GM12878 (cell line): ENCODE measurements around the gene PRKN. TPM values are rescaled to one million over a fixed set of nuclear protein-coding genes. Genes with fewer than 3 reads are reported as not detected.

Experiments
- ATAC-seq: fragments of 200-7000 bp; cut with Tn5 transposase; 3 replicates; pipeline ENCODE4 v1.9.1; 2020; ENCODE audit warnings: mild to moderate bottlenecking, moderate library complexity
- BruUV-seq: library from RNA; stranded (reverse); fragments of 400-500 nt; replicated peaks from 2 replicates; lab custom pipeline; 2021; lab: Mats Ljungman, UMichigan
- CTCF ChIA-PET: fragments of 300-600 bp; sonication (Branson Sonifier 250); formaldehyde crosslinking; extraction: SDS; loops from one replicate; lab custom pipeline; 2021; ENCODE audit warnings: inconsistent platforms; lab: Yijun Ruan, JAX
- POLR2A ChIA-PET: fragments of 350-600 bp; formaldehyde crosslinking; extraction: SDS; loops from one replicate; lab custom pipeline; 2021; ENCODE audit warnings: inconsistent platforms; lab: Charles Lee
- RAD21 ChIA-PET: fragments of 300-600 bp; sonication (Branson Sonifier 250); formaldehyde crosslinking; loops from one replicate; lab custom pipeline; 2023; ENCODE audit warnings: antibody characterized with exemption; ENCODE audit not compliant: unreplicated experiment; lab: Charles Lee
- SMC1A ChIA-PET: fragments of 300-600 bp; sonication (Branson Sonifier 250); formaldehyde crosslinking; loops from one replicate; lab custom pipeline; 2023; ENCODE audit not compliant: unreplicated experiment, uncharacterized antibody; lab: Charles Lee
- DNase-seq: peaks from one replicate; pipeline ENCODE4 v3.0.0-alpha.2; 2011; ENCODE audit warnings: low read depth, low spot score
- FAIRE-seq: peaks from 3 replicates; lab custom pipeline; 2011; peaks lifted over from hg19 to GRCh38; lab: Jason Lieb, UNC
- H2AFZ ChIP-seq: 2 replicates; pipeline ENCODE4 v1.6.0; 2011; ENCODE audit warnings: low read depth, low read length, control low read depth; ENCODE audit not compliant: control insufficient read depth
- H3K27ac ChIP-seq: 2 replicates; pipeline ENCODE4 v1.5.1; 2011; ENCODE audit warnings: control low read depth; ENCODE audit not compliant: control insufficient read depth, insufficient read depth
- H3K27me3 ChIP-seq, 2 experiments: replicated peaks in 1 of 2; 2 replicates each; pipeline versions ENCODE4 v1.6.0 to v1.6.1; 2011; ENCODE audit warnings: low read length in 1 of 2; ENCODE audit not compliant: control insufficient read depth in 2 of 2, insufficient read depth in 2 of 2
- H3K36me3 ChIP-seq, 2 experiments: 2 replicates each; pipeline ENCODE4 v1.5.1; 2011; ENCODE audit warnings: low read length in 1 of 2; ENCODE audit not compliant: control insufficient read depth in 2 of 2, insufficient read depth in 2 of 2
- H3K4me1 ChIP-seq: 2 replicates; pipeline ENCODE4 v1.6.1; 2011; ENCODE audit warnings: mild to moderate bottlenecking, low read length, moderate library complexity, mixed read lengths; ENCODE audit not compliant: control insufficient read depth, insufficient read depth
- H3K4me2 ChIP-seq: 2 replicates; pipeline ENCODE4 v1.6.0; 2011; ENCODE audit warnings: control low read depth; ENCODE audit not compliant: control insufficient read depth, insufficient read depth
- H3K4me3 ChIP-seq: fragments of 200-600 bp; sonication (generic); 2 replicates; pipeline ENCODE4 v1.5.1; 2016
- H3K79me2 ChIP-seq: 2 replicates; pipeline ENCODE4 v1.6.0; 2011; ENCODE audit warnings: low read length; ENCODE audit not compliant: control insufficient read depth, insufficient read depth
- H3K9ac ChIP-seq: 2 replicates; pipeline ENCODE4 v1.8.0; 2011; ENCODE audit warnings: low read length, control low read depth, mixed read lengths; ENCODE audit not compliant: control insufficient read depth, insufficient read depth
- H3K9me3 ChIP-seq: replicated peaks from 3 replicates; pipeline ENCODE4 v1.5.1; 2011; ENCODE audit warnings: mild to moderate bottlenecking, low read length; ENCODE audit not compliant: control insufficient read depth, insufficient read depth
- H4K20me1 ChIP-seq: 2 replicates; pipeline ENCODE4 v1.6.0; 2011; ENCODE audit not compliant: control insufficient read depth, insufficient read depth
- BCL11A ChIP-seq: IDR thresholded peaks from 2 replicates; pipeline ENCODE4 v1.6.1; 2011; ENCODE audit warnings: low read depth, low read length
- CBX3 ChIP-seq: fragments of 200-600 bp; sonication (generic); IDR thresholded peaks from 2 replicates; pipeline ENCODE4 v1.6.1; 2016; ENCODE audit warnings: low read depth, borderline replicate concordance
- CHD1 ChIP-seq: IDR thresholded peaks from 2 replicates; pipeline ENCODE4 v1.6.1; 2012; ENCODE audit warnings: low read depth, low read length, improper control_type of control experiment
- FOXM1 ChIP-seq: IDR thresholded peaks from 2 replicates; pipeline ENCODE4 v1.6.1; 2012; ENCODE audit warnings: low read depth, mild to moderate bottlenecking, inconsistent platforms, low read length, moderate library complexity
- GABPA ChIP-seq: IDR thresholded peaks from 2 replicates; pipeline ENCODE4 v1.6.1; 2014; ENCODE audit warnings: antibody characterized with exemption, low read depth, mild to moderate bottlenecking, inconsistent platforms
- JUND ChIP-seq: IDR thresholded peaks from 2 replicates; pipeline ENCODE4 v1.6.1; 2012; ENCODE audit warnings: low read depth, mild to moderate bottlenecking, low read length, improper control_type of control experiment, moderate library complexity
- MTA3 ChIP-seq: IDR thresholded peaks from 2 replicates; pipeline ENCODE4 v1.6.1; 2012; ENCODE audit warnings: low read length, inconsistent platforms, borderline replicate concordance
- NFXL1 ChIP-seq: fragments of 450-650 bp; IDR thresholded peaks from 2 replicates; pipeline ENCODE4 v1.6.1; 2017; ENCODE audit warnings: antibody characterized with exemption, mild to moderate bottlenecking, borderline replicate concordance
- PAX5 ChIP-seq: IDR thresholded peaks from 2 replicates; pipeline ENCODE4 v1.6.1; 2011; ENCODE audit warnings: low read depth, low read length, borderline replicate concordance
- RAD51 ChIP-seq: fragments of 450-650 bp; IDR thresholded peaks from 2 replicates; pipeline ENCODE4 v1.6.1; 2016; ENCODE audit warnings: moderate library complexity, mild to moderate bottlenecking, inconsistent platforms
- RELA ChIP-seq: fragments of 450-650 bp; IDR thresholded peaks from 2 replicates; pipeline ENCODE4 v1.8.0; 2014; ENCODE audit warnings: borderline replicate concordance; ENCODE audit not compliant: partially characterized antibody
- SUPT20H ChIP-seq: IDR thresholded peaks from 2 replicates; pipeline ENCODE4 v1.6.1; 2011; ENCODE audit warnings: low read depth, mild to moderate bottlenecking, low read length, moderate library complexity, borderline replicate concordance; ENCODE audit not compliant: control insufficient read depth
- ZNF217 ChIP-seq: fragments of 450-650 bp; IDR thresholded peaks from 2 replicates; pipeline ENCODE4 v1.6.1; 2017; ENCODE audit warnings: antibody characterized with exemption, mild to moderate bottlenecking
- WGBS: methylation state at CpG from one replicate; pipeline ENCODE4 v1.1.6; 2016; ENCODE audit warnings: low lambda C conversion rate; ENCODE audit not compliant: insufficient replicate concordance, insufficient coverage; ENCODE audit errors: missing lambda C conversion rate; 5-methylcytosine and 5-hydroxymethylcytosine counted together
- in situ Hi-C: fragments of 300-500 bp; cut with MboI; formaldehyde crosslinking; loops from 9 replicates; pipeline ENCODE4 v1.14.3; 2018; ENCODE audit warnings: mixed read lengths
- intact Hi-C: fragments of 100-400 bp; cut with micrococcal nuclease; formaldehyde crosslinking; loops from one replicate; pipeline ENCODE4 v1.14.2; 2022; ENCODE audit not compliant: unreplicated experiment
- polyA plus RNA-seq, 11 experiments: library from polyadenylated mRNA; depleted of rRNA in 4 of 11; unstranded in 6 of 11; stranded (reverse) in 5 of 11; fragments of >200 nt; fragmentation: Nextera tagmentation in 4 of 11; fragmentation: Illumina TruSeq in 1 of 11; extraction: Ambion mirVana in 4 of 11; extraction: Trizol in 1 of 11; gene quantifications; 1 replicate in 1 of 11; 2 replicates in 10 of 11; pipeline versions ENCODE4 v1.2.1 to v1.2.3, GENCODE V29; 2011 to 2016; ENCODE audit warnings: inconsistent platforms in 2 of 11, missing spikeins in 2 of 11, low read depth in 1 of 11
- total RNA-seq, 4 experiments: library from RNA; depleted of rRNA in 3 of 4; stranded (reverse); fragments of >200 nt in 3 of 4; fragmentation: Illumina TruSeq in 1 of 4; extraction: Trizol in 1 of 4; gene quantifications; 2 replicates each; pipeline versions ENCODE4 v1.2.1 to v1.2.3, GENCODE V29; 2013 to 2021
- TF ChIP-seq, protein P1 (sequence below): fragments of 150-350 bp; IDR thresholded peaks from 2 replicates; pipeline ENCODE4 v1.6.1; 2014; ENCODE audit warnings: mild to moderate bottlenecking, low read depth, low read length
- TF ChIP-seq, protein P2 (sequence below): IDR thresholded peaks from 2 replicates; pipeline ENCODE4 v1.6.1; 2011; ENCODE audit warnings: low read depth, mild to moderate bottlenecking, low read length, moderate library complexity, borderline replicate concordance; ENCODE audit errors: extremely low read depth
- TF ChIP-seq, protein P3 (sequence below): IDR thresholded peaks from 2 replicates; pipeline ENCODE4 v1.6.1; 2012; ENCODE audit warnings: low read depth, low read length, improper control_type of control experiment
- TF ChIP-seq, protein P4 (sequence below), 3 experiments: IDR thresholded peaks in 2 of 3; conservative IDR thresholded peaks in 1 of 3; 2 replicates each; pipeline ENCODE4 v1.5.1; 2011; ENCODE audit warnings: low read depth in 3 of 3, low read length in 3 of 3, mild to moderate bottlenecking in 3 of 3, control low read depth in 2 of 3, moderate library complexity in 2 of 3, inconsistent platforms in 1 of 3, mixed read lengths in 1 of 3; ENCODE audit not compliant: control insufficient read depth in 2 of 3, insufficient read depth in 1 of 3; ENCODE audit errors: extremely low read depth in 1 of 3

The PRKN gene
- total and polyA plus RNA-seq, 10 of the 15 experiments (the other 5 are each of a cell fraction or from before 2014, with no cell fraction given) = 0.06 to 0.09 TPM; not detected in 8

DNA sequence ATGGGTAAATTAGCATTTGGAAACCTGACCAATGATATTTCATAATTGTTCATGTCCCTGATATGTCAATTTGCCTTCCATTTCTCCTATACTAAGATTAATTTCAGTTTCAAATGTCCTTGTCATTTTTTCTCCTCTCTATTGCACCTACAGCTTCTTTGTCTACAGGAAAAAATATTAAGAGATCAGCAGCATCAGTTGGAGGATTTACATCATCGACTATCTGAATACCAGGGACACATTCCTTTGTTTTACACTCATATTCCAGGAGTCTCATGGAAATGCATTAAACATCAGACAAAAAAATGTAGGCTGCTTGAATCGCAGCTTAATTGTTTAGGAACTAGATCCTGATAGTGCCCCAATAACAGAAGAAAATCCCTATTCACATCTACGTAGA lies 188.2 kb downstream of the PRKN start (continued):
- TF ChIP-seq RELA (no peak), JUND (no peak), RAD51 (no peak), NFXL1 (no peak)

DNA sequence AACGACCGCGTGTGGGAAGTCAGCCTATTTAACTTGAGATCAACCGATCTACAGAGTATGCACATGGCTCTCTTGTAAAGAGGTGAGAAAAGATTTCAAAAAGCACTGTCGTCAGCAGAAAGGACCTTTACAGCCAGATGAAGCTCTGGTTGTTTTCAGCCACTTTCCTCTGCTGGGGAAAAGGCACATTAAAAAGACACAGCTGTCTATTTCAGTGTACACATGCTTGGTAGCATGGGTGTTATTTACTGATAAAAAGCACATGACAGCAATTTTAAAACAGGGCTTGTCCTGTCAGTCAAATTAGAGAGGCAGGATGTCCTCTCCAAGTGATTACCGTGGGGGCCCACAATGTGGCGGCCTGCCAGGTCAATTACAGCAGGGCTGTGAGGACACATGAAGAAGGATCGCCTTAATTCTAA lies 188.9 kb downstream of the PRKN start:
- no peaks in the 10 kb centered on the region for H3K4me1 ChIP-seq
- RAD21 ChIA-PET = no interaction called here
- no peak overlapping the region for H3K4me2 ChIP-seq
- CTCF ChIA-PET = no interaction called here
- FAIRE-seq (no peak), ATAC-seq (no peak), DNase-seq (no peak)
- intact Hi-C loops = no loop called here
- H3K27ac ChIP-seq = no peak overlapping the region
- no peak overlapping the region for H3K9ac ChIP-seq
- H3K9me3 ChIP-seq = no peaks in the 10 kb centered on the region
- POLR2A ChIA-PET = no interaction called here
- H2AFZ ChIP-seq = no peak overlapping the region
- no peaks in the 10 kb centered on the region for H3K36me3 ChIP-seq
- 49% methylated on average over 8 of the region's 8 CpGs for WGBS
- TF ChIP-seq, protein P1, sequence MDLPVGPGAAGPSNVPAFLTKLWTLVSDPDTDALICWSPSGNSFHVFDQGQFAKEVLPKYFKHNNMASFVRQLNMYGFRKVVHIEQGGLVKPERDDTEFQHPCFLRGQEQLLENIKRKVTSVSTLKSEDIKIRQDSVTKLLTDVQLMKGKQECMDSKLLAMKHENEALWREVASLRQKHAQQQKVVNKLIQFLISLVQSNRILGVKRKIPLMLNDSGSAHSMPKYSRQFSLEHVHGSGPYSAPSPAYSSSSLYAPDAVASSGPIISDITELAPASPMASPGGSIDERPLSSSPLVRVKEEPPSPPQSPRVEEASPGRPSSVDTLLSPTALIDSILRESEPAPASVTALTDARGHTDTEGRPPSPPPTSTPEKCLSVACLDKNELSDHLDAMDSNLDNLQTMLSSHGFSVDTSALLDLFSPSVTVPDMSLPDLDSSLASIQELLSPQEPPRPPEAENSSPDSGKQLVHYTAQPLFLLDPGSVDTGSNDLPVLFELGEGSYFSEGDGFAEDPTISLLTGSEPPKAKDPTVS = no peak
- TF ChIP-seq SUPT20H (no peak), ZNF217 (no peak), BCL11A (no peak), CHD1 (no peak), MTA3 (no peak), CBX3 (no peak), FOXM1 (no peak), GABPA (no peak), PAX5 (no peak)
- TF ChIP-seq, protein P2, sequence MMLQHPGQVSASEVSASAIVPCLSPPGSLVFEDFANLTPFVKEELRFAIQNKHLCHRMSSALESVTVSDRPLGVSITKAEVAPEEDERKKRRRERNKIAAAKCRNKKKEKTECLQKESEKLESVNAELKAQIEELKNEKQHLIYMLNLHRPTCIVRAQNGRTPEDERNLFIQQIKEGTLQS = no peak
- TF ChIP-seq, protein P3, sequence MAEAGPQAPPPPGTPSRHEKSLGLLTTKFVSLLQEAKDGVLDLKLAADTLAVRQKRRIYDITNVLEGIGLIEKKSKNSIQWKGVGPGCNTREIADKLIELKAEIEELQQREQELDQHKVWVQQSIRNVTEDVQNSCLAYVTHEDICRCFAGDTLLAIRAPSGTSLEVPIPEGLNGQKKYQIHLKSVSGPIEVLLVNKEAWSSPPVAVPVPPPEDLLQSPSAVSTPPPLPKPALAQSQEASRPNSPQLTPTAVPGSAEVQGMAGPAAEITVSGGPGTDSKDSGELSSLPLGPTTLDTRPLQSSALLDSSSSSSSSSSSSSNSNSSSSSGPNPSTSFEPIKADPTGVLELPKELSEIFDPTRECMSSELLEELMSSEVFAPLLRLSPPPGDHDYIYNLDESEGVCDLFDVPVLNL = no peak
- TF ChIP-seq, protein P4, sequence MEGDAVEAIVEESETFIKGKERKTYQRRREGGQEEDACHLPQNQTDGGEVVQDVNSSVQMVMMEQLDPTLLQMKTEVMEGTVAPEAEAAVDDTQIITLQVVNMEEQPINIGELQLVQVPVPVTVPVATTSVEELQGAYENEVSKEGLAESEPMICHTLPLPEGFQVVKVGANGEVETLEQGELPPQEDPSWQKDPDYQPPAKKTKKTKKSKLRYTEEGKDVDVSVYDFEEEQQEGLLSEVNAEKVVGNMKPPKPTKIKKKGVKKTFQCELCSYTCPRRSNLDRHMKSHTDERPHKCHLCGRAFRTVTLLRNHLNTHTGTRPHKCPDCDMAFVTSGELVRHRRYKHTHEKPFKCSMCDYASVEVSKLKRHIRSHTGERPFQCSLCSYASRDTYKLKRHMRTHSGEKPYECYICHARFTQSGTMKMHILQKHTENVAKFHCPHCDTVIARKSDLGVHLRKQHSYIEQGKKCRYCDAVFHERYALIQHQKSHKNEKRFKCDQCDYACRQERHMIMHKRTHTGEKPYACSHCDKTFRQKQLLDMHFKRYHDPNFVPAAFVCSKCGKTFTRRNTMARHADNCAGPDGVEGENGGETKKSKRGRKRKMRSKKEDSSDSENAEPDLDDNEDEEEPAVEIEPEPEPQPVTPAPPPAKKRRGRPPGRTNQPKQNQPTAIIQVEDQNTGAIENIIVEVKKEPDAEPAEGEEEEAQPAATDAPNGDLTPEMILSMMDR (IDR thresholded peaks at IDR 0.05 in 2 of 3, conservative IDR thresholded peaks at IDR 0.05 in 1 of 3; ENCODE audit: control insufficient read depth in 2 of 3, extremely low read depth in 1 of 3, insufficient read depth in 1 of 3, low read depth in 3 of 3, low read length in 3 of 3) = no peak
- no peaks in the 10 kb centered on the region for H3K79me2 ChIP-seq
- SMC1A ChIA-PET = no interaction called here
- H3K4me3 ChIP-seq = no peak overlapping the region
- H3K27me3 ChIP-seq = no peaks in the 10 kb centered on the region
- H4K20me1 ChIP-seq = no peaks in the 10 kb centered on the region
- in situ Hi-C loops = no loop called here
- BruUV-seq = no TSS peak
